HPDE6-E6E7 (cell line): ENCODE data around the gene GRIK4.

Source experiments
- DNase-seq: peaks from one replicate; pipeline ENCODE4 v3.0.0; 2011; ENCODE audit warnings: missing footprints; ENCODE audit errors: extremely low spot score

Gene GRIK4

GRCh38 chr11:120668537-120668936, 157.0 kb downstream of the GRIK4 start:
- no peak for DNase-seq

DNA sequence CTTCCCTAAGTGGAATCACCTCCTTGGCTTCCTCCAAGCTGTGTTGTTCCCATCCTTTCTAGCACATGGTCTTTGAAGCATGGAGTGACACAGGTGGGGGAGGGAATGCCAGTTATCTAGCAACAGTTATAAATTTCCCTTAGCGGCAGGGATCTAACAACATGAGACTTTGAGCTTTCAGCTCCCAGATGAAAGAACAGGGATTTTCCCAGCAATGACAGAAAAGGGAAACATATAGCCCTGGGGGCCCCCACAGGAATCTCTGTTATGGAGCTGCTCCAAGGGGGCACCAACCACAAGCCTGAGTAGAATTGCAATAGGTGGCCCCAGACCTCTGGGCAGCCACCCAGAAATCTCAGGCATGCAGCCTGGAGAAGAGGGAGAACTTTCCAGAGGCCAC, 163.0 kb downstream of the GRIK4 start:
- DNase-seq, result no peak

GRCh38 chr11:120675171-120675570, 163.6 kb downstream of the GRIK4 start:
- no peak for DNase-seq

GRCh38 chr11:120676991-120677390, 165.4 kb downstream of the GRIK4 start:
- no peak for DNase-seq

GRCh38 chr11:120680322-120680721, 168.8 kb downstream of the GRIK4 start:
- no peak for DNase-seq

GRCh38 chr11:120681434-120682331, 170.1 kb downstream of the GRIK4 start:
- DNase-seq, result no peak

GRCh38 chr11:120682332-120682649, 170.7 kb downstream of the GRIK4 start:
- DNase-seq, result no peak

DNA sequence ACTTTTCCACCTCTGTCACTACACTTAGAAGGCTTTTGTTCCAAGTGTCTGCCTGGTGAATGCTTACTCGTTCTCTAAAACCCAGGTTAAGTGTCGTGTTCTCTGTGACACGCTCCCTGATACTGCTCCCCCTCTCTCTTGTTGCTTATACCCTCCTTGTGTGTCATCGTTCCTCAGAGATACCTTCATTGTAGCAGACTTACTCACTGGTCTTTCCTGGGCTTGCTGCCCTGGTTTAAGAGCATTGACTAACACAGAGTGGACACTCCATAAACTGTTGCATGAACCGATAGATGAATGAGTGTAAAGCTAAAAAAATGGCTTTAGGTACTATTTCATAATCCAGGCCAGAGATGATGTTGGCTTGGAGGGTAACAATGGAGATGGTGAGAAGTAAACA, 171.3 kb downstream of the GRIK4 start:
- DNase-seq, result no peak

DNA sequence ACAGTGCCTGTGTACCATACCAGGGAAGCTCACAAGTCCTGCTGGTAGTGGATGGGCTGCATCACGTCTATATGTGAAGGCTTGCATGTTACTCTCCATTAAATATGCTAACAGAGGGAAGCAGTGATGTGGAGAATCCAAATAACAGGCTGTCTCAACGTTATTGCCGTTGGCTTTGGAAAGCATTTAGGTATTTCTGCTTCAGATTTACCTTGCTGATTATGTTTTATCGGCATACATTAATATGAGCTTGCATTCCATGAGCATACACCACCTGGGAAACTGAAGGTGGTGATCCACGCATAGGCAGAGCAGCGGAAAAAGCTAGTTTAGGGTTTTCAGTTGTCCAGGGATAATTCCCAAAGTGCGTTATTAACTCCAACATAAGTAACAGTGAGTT, 175.0 kb downstream of the GRIK4 start:
- DNase-seq, result no peak

DNA sequence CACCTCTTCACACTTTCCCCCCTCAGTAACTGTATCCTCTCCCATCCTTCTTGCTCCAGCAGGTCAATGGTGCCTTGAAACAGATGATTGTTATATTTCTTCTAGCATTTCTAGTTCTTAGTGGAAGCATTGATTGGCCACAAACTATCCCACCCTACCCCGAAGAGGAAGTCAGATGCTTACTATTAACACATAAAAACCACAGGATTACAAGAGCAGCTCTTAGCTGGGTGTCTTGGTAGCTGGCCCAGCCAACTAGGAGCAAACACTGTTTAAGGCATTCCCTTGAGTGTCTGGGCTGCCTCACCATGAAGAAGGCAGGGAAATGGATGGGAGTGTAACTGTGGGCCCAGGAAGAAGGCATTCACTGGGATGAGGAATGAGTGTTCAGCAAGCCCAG, 176.6 kb downstream of the GRIK4 start:
- no peak for DNase-seq

DNA sequence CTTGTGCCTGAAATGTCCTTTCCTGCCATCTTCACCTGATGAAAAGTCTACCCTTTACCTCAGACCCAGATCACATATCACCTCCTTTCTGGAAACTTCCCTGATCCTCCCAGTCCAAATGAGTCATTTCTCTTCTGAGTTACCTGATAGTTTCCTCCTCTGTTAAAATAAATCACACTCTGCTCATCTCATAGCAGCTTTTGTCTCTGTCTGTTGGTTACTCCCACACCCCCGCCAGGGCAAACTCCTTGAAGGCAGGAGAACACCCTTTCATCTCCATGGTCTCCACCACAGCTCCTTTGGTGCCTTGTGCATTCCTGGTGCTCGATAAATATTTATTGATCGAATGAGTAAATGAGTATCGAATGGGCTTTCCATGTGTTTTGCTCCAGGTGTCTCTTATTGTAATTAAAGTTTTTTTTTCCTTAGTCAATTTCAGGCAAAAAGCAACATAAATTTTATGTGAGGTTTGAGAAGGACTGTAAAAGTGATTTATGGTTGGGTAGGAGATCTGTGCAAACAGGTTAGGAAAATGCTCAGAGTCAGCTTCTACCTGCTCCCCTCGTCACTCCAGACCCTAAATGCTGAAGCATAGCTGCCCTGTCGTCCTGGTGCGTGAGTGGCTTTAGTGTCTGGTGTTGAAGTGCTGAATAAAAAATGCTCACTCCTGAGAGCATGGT, 178.2 kb downstream of the GRIK4 start:
- no peak for DNase-seq

- no peak for DNase-seq
Measured at GRCh38 chr11:120690406-120690805, 178.9 kb downstream of the GRIK4 start.

- DNase-seq, result no peak
Measured at GRCh38 chr11:120694726-120695125, 183.2 kb downstream of the GRIK4 start.

DNA sequence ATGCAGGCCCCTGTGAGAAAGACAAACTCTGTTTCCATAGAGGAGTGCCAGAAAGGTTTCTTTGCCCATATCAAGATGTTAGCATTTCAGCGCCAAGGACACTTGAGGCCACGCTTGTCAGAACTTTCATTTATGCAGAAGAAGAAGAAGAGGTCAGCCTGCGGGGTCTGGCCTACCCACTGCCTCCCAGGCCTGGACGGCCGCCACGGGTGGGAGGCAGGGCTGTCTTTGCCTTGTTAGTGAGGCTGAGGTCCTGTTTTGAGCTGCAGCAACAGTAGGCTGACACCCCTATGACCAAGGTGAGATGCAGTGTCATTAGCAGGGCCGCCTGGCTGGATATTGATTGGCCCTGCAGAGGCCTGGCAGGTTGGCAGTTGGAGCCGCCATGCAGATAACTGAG, 183.9 kb downstream of the GRIK4 start:
- DNase-seq, result no peak

- DNase-seq, result no peak
Measured at GRCh38 chr11:120695939-120696338, 184.4 kb downstream of the GRIK4 start.

GRCh38 chr11:120696597-120697218, 185.2 kb downstream of the GRIK4 start:
- DNase-seq, result no peak

- DNase-seq, result no peak
Measured at GRCh38 chr11:120698918-120699317, 187.4 kb downstream of the GRIK4 start.

DNA sequence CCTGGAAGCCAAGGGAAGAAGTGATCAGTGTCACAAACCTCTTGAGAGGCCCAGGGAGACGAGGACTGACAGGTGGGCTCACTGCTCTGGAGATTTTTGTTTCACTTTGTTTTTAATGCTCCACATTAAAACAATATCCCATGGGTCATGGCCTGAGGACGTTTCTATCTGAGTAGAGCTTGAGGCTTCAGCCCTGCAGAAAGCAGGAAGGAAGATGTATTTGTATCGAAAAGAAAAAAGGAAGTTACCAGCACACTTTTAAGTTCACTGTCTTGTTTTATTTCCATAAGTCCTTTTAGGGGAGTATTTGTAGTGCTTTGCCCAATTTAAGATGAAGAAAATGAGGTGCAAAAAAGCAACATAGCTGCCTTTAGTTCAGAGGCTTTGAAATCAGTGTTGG, 191.1 kb downstream of the GRIK4 start:
- DNase-seq, result no peak

DNA sequence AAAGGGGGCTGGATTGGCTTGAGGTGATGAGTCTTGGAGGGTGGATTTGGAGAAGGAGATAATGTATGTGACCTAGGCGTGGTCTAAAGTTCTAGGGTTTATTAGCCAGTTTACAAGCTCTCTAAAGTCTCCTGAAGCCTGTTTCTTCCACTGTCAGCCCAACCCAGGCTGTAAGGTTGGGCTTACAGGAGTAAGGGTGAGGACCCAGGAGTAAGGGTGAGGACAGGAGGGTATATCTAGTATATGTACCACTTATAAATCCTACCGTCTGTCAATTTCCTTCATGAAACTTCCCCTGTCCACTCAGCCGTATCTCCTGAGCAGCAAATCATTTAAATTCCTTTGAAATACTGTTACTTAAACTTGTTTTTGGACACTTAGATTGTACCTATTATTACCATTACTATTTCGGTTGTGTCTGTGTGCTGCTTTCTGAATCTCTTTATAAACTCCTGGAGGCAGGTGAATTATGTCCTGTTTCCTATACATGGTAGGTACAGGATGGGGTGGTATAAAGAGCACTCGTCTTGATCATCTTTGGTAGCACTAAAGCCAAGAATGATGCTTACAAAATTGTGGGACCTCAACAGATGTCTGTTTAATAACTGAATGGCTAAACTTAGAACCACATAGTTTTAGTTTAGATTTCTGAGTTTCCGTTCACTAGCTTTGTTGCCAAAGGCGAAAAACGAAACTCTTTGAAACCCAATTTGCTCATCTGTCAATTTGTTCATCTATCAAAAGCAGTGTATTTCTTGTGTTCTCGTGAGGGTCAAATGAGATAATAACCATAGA, 192.0 kb downstream of the GRIK4 start:
- no peak for DNase-seq

- no peak for DNase-seq
Measured at GRCh38 chr11:120704256-120704750, 192.8 kb downstream of the GRIK4 start.

DNA sequence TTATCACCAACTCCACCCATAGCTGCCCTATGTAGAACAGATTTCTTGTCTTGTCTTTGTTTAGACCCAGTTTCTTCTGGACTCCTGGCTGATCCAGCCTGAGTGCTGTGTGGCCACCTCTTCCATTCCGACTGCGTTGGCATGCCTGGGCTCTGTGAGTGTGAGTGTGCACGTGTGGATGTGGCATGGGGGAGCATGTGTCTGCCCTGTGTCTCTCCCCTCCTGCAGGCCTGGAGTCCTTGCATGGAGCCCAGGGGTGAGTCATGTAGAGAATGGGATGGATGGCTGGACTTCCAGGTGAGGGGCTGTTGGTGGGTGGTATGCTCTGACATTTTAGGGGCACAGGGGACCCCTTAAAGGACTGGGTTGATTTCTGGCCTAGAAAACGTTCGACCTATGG, 194.7 kb downstream of the GRIK4 start:
- no peak for DNase-seq

DNA sequence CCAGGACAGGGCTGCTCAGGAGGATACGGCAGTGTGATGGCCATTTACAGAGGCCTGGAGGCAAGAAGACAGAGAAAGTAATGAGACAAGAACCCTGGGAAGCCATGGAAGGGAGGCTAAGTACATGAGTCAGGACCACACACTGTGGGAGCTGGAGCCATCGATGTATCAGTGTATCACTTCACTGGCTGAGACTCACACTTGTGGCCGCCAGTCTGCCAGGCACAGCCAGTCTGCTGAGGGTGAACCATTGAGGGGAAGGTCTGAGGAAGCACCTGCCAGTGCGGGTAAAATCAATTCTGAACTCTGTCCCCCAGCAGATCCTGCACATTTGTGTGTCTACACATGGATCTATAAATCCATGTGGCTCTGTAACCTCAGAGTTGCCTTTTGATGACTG, 195.6 kb downstream of the GRIK4 start:
- DNase-seq, result no peak
